Lung (tissue), 12 donors: ENCODE measurements around the gene MAGOH. TPM values are rescaled to one million over a fixed set of nuclear protein-coding genes. Genes with fewer than 3 reads are reported as not detected.

Source experiments
- ATAC-seq: fragments of 200-7000 bp; cut with Tn5 transposase; one replicate; pipeline ENCODE4 v1.9.1; 2020; ENCODE audit warnings: moderate number of reproducible peaks; ENCODE audit not compliant: insufficient read depth, low FRiP score
- DNase-seq, 3 donors: peaks; one replicate each; pipeline ENCODE4 v3.0.0-alpha.2; 2013 to 2017
- H3K27ac ChIP-seq, 2 donors: one replicate each; pipeline ENCODE4 v1.5.1; 2013; ENCODE audit warnings: mild to moderate bottlenecking in 2 of 2, moderate library complexity in 2 of 2, control low read depth in 1 of 2, inconsistent platforms in 1 of 2, low read depth in 1 of 2, low read length in 1 of 2
- H3K27me3 ChIP-seq, 3 donors: one replicate each; pipeline ENCODE4 v1.5.1; 2013; ENCODE audit warnings: low read length in 2 of 3; ENCODE audit not compliant: control insufficient read depth in 3 of 3, insufficient read depth in 3 of 3
- H3K36me3 ChIP-seq, 4 donors: one replicate each; pipeline ENCODE4 v1.5.1; 2013; ENCODE audit warnings: low read length in 4 of 4, mild to moderate bottlenecking in 1 of 4, moderate library complexity in 1 of 4; ENCODE audit not compliant: control insufficient read depth in 4 of 4, insufficient read depth in 4 of 4
- H3K4me1 ChIP-seq, 5 donors: one replicate each; pipeline ENCODE4 v1.5.1; 2013; ENCODE audit warnings: low read length in 5 of 5, mild to moderate bottlenecking in 2 of 5, moderate library complexity in 1 of 5; ENCODE audit not compliant: control insufficient read depth in 5 of 5, insufficient read depth in 5 of 5
- H3K4me3 ChIP-seq: one replicate; pipeline ENCODE4 v1.5.1; 2013; ENCODE audit warnings: mild to moderate bottlenecking, control low read depth, moderate library complexity
- H3K9ac ChIP-seq, 2 donors: one replicate each; pipeline ENCODE4 v1.5.1; 2013; ENCODE audit warnings: low read length in 2 of 2, control low read depth in 1 of 2; ENCODE audit not compliant: insufficient read depth in 1 of 2
- H3K9me3 ChIP-seq, 4 donors: one replicate each; pipeline ENCODE4 v1.5.1; 2013; ENCODE audit warnings: low read length in 3 of 4, mild to moderate bottlenecking in 1 of 4, moderate library complexity in 1 of 4; ENCODE audit not compliant: control insufficient read depth in 4 of 4, insufficient read depth in 3 of 4
- CTCF ChIP-seq: IDR thresholded peaks from 2 replicates; pipeline ENCODE4 v1.5.1; 2012; ENCODE audit warnings: mild to moderate bottlenecking; ENCODE audit errors: control extremely low read depth, extremely low read depth
- WGBS, 2 donors: extraction: QIAGEN DNeasy Blood & Tissue Kit; methylation state at CpG; one replicate each; pipeline ENCODE4 v1.1.7; 2013; 5-methylcytosine and 5-hydroxymethylcytosine counted together
- polyA plus RNA-seq, 2 donors: library from polyadenylated mRNA; stranded (reverse); fragments of 200-250 nt; gene quantifications; one replicate each; pipeline ENCODE4 v1.2.1, GENCODE V29; 2013
- total RNA-seq, 2 donors: library from RNA; depleted of rRNA in 1 of 2; stranded (reverse); fragments of >200 nt in 1 of 2; gene quantifications; one replicate each; pipeline ENCODE4 v1.2.1, GENCODE V29; 2014 to 2021
- donor health status: control.
- donor health status: control.
- donor health status: Bipolar disorder and iron deficiency.
- donor health status: healthy.
- donor health status: DM: yes; HTN: yes; CAD: no.

Gene MAGOH
- total and polyA plus RNA-seq, 4 donors: 33.0 to 141 (median 58.5) TPM

GRCh38 chr1:53277326-53277725, 39.0 kb upstream of the MAGOH start:
- Histone ChIP-seq H3K9ac (no peak overlapping the region), H3K27me3 (no peaks in the 10 kb centered on the region), H3K36me3 (peaks cover 0 to 4% (median 0%) of the 10 kb centered on the region in 4 donors), H3K4me3 (no peak overlapping the region), H3K27ac (no peak overlapping the region), H3K4me1 (no peaks in the 10 kb centered on the region), H3K9me3 (no peaks in the 10 kb centered on the region)
- no peak for DNase-seq
- no peak for ATAC-seq
- 95 to 96% methylated on average over 5 of the region's 5 CpGs for WGBS, 2 donors
- TF ChIP-seq CTCF: no peak

- no peak overlapping the region for H3K27ac ChIP-seq
- H3K9ac ChIP-seq: no peak overlapping the region
- no peaks in the 10 kb centered on the region for H3K9me3 ChIP-seq
- DNase-seq: no peak
- TF ChIP-seq CTCF: no peak
- ATAC-seq: no peak
- WGBS, 2 donors: 85 to 91% methylated on average over 44 to 46 of the region's 46 CpGs
- H3K27me3 ChIP-seq: no peaks in the 10 kb centered on the region
- H3K36me3 ChIP-seq: peaks cover 0 to 4% (median 0%) of the 10 kb centered on the region in 4 donors
- no peaks in the 10 kb centered on the region for H3K4me1 ChIP-seq
- no peak overlapping the region for H3K4me3 ChIP-seq
Observed at GRCh38 chr1:53276902-53277281, 38.6 kb upstream of the MAGOH start.

DNA sequence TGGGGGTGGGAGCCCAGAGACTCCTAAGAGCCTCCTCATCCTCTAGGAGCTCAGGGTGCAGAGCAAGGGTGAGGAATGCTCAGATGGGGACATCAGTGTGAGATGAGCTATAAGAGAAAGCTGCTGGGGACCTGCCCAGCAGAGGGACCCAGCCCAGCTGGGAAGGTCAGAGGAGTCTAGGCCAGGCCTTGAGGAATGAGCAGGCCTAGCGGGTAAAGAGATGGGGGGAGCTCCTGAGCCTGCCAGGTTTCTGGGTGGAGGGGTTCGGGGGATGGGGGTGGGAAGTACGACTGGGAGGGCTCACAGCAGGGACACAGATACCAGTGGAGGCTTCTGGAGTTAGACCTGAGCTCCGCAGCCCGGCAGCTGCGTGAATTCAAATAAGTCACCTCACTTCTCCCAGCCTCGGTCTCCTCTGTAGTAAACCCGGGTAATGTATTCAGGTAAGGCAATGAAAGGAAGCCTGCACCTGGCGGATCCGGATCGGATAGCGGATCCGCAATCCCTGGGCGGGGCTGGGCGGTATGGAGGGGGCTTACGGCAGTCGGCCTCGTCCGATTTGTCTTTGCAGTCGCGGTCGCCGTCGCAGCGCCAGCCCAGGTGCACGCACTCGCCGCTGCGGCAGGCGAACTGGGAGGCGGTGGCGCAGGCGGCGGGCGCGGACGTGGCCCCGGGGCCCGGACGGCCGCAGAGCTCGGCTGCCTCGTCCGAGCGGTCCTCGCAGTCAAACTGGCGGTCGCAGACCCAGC, 38.0 kb upstream of the MAGOH start:
- Histone ChIP-seq H3K9me3 (no peaks in the 10 kb centered on the region), H3K27me3 (no peaks in the 10 kb centered on the region), H3K9ac (no peak overlapping the region), H3K36me3 (peaks cover 0 to 4% (median 0%) of the 10 kb centered on the region in 4 donors), H3K27ac (no peak overlapping the region), H3K4me1 (no peaks in the 10 kb centered on the region), H3K4me3 (no peak overlapping the region)
- WGBS, 2 donors: 94% methylated on average over 47 to 48 of the region's 48 CpGs
- no peak for ATAC-seq
- DNase-seq: no peak
- no peak for TF ChIP-seq CTCF
